ENCODE results near the gene RABGAP1L. TPM values are rescaled to one million over a fixed set of nuclear protein-coding genes. Genes with fewer than 3 reads are reported as not detected.

RABGAP1L gene
- total and polyA plus RNA-seq, 2 donors (not counting 3 experiments of a cell fraction or from before 2014, with no cell fraction given): 6.4 to 22.2 TPM

DNA sequence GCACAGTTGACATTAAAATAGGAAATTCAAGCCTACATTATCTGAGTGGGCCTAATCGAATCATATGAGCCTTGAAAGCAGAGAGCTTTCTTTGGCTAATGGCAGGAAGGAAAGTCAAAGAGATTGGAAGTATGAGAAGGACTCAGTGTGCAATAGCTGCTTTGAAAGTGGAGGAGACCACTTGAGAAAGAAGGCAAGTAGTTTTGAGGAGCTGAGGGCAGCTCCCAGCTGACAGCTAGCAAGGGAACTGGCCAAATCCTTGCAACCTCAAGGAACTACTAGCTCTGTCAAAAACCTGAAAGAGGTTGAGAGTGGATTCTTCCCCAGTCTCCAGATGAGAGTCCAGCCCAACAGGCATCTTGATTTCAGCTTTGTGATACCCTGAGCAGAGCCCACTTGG is 691.4 kb downstream of the RABGAP1L start:
- ChIA-PET CTCF (interaction anchor here (1.0 kb wide), 1 partner anchor 10 kb away, joined by 3 read pairs; no protein-coding TSS in a partner anchor), POLR2A (no interaction called here)
- Histone ChIP-seq H3K4me3 (replicated peaks in 1 of 3; ENCODE audit: insufficient read depth in 1 of 3, low read depth in 1 of 3, low read length in 3 of 3) (no peak overlapping the region), H3K4me2 (ENCODE audit: insufficient read depth, low read length) (no peak overlapping the region), H3K27me3 (ENCODE audit: control insufficient read depth in 2 of 2, insufficient read depth in 2 of 2, low read length in 2 of 2) (no peaks in the 10 kb centered on the region), H3K9me3 (replicated peaks; ENCODE audit: control insufficient read depth, insufficient read depth, low read length) (no peaks in the 10 kb centered on the region), H3K79me2 (ENCODE audit: control insufficient read depth, insufficient read depth, low read length) (no peaks in the 10 kb centered on the region), H4K20me1 (replicated peaks; ENCODE audit: control insufficient read depth, extremely low read depth, insufficient read depth, low read length) (no peaks in the 10 kb centered on the region), H2AFZ (ENCODE audit: low read depth, low read length) (no peak overlapping the region), H3K36me3 (ENCODE audit: control insufficient read depth in 2 of 2, extremely low read depth in 1 of 2, insufficient read depth in 2 of 2, low read length in 2 of 2) (no peaks in the 10 kb centered on the region), H3K9me1 (replicated peaks; ENCODE audit: control insufficient read depth, extremely low read depth, insufficient read depth, low read length) (no peaks in the 10 kb centered on the region), H3K9ac (replicated peaks; ENCODE audit: extremely low read depth, insufficient read depth, low read length) (no peak overlapping the region), H3K4me1 (ENCODE audit: control insufficient read depth, extremely low read depth, insufficient read depth, low read length) (no peaks in the 10 kb centered on the region), H3K27ac (ENCODE audit: insufficient read depth, low read depth, low read length) (no peak overlapping the region)
- dilution Hi-C loops (cut with MboI; ENCODE audit: extremely low pct_ligation_motif_present, low sequenced_read_pairs): no loop called here
- DNase-seq (ENCODE audit: low read depth, low spot score) (no peak), FAIRE-seq (no peak)
- intact Hi-C loops (cut with micrococcal nuclease): no loop called here
- BruUV-seq (replicated peaks): no TSS peak
- TF ChIP-seq, protein P1, sequence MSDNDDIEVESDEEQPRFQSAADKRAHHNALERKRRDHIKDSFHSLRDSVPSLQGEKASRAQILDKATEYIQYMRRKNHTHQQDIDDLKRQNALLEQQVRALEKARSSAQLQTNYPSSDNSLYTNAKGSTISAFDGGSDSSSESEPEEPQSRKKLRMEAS (IDR thresholded peaks at IDR 0.05; ENCODE audit: insufficient read depth, insufficient read length): no peak
- no peak for TF ChIP-seq EZH2 (IDR thresholded peaks at IDR 0.05; ENCODE audit: borderline replicate concordance, low read depth, low read length, severe bottlenecking)
- no peak for TF ChIP-seq POLR2A (IDR thresholded peaks at IDR 0.05; ENCODE audit: low read depth, low read length)
- TF ChIP-seq MYC (IDR thresholded peaks at IDR 0.05; ENCODE audit: low read depth, low read length): no peak
- TF ChIP-seq POLR2AphosphoS5 (IDR thresholded peaks at IDR 0.05; ENCODE audit: insufficient read depth, low read depth, low read length): no peak
- TF ChIP-seq GATA2 (IDR thresholded peaks at IDR 0.05; ENCODE audit: insufficient read depth, insufficient read length, low read depth, low read length): no peak
- TF ChIP-seq, protein P2, sequence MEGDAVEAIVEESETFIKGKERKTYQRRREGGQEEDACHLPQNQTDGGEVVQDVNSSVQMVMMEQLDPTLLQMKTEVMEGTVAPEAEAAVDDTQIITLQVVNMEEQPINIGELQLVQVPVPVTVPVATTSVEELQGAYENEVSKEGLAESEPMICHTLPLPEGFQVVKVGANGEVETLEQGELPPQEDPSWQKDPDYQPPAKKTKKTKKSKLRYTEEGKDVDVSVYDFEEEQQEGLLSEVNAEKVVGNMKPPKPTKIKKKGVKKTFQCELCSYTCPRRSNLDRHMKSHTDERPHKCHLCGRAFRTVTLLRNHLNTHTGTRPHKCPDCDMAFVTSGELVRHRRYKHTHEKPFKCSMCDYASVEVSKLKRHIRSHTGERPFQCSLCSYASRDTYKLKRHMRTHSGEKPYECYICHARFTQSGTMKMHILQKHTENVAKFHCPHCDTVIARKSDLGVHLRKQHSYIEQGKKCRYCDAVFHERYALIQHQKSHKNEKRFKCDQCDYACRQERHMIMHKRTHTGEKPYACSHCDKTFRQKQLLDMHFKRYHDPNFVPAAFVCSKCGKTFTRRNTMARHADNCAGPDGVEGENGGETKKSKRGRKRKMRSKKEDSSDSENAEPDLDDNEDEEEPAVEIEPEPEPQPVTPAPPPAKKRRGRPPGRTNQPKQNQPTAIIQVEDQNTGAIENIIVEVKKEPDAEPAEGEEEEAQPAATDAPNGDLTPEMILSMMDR (IDR thresholded peaks at IDR 0.05; ENCODE audit: extremely low read depth in 1 of 2, insufficient read depth in 1 of 2, low read depth in 1 of 2, low read length in 2 of 2): no peak
- TF ChIP-seq JUN (IDR thresholded peaks at IDR 0.05; ENCODE audit: borderline replicate concordance, insufficient read depth, insufficient read length, low read depth): no peak
- TF ChIP-seq FOS (IDR thresholded peaks at IDR 0.05; ENCODE audit: borderline replicate concordance, insufficient read depth, low read length): no peak

All from endothelial cell of umbilical vein (primary cell).